GM12872 (cell line): ENCODE measurements around the gene SSR1.

ENCODE experiments used
- CTCF ChIP-seq: IDR thresholded peaks from 3 replicates; pipeline ENCODE4 v1.5.1; 2011; ENCODE audit warnings: low read depth, mild to moderate bottlenecking, low read length, moderate library complexity; ENCODE audit not compliant: insufficient read depth

The SSR1 gene

GRCh38 chr6:7295916-7296315 is 17.1 kb downstream of the SSR1 start:
- no peak for TF ChIP-seq CTCF

- TF ChIP-seq CTCF, result no peak
These were observed 20.3 kb downstream of the SSR1 start for GRCh38 chr6:7292596-7293255.

- no peak for TF ChIP-seq CTCF
These were observed 22.9 kb downstream of the SSR1 start for GRCh38 chr6:7290079-7290478.

- TF ChIP-seq CTCF, result no peak
These were observed 27.6 kb downstream of the SSR1 start for GRCh38 chr6:7285416-7285815.

GRCh38 chr6:7283676-7284075 is 29.3 kb downstream of the SSR1 start:
- no peak for TF ChIP-seq CTCF

- no peak for TF ChIP-seq CTCF
These were observed 30.7 kb downstream of the SSR1 start for GRCh38 chr6:7282097-7282906.

- no peak for TF ChIP-seq CTCF
These were observed 36.8 kb downstream of the SSR1 start for GRCh38 chr6:7276199-7276524.
